ENCODE measurements around the gene PGGHG. TPM values are rescaled to one million over a fixed set of nuclear protein-coding genes. Genes with fewer than 3 reads are reported as not detected.
A peak's percentile ranks its signal among the peaks of the same experiment; 100 is the strongest.

The PGGHG gene
- total and polyA plus RNA-seq, 2 of the 13 experiments (the other 11 are each of a cell fraction or from before 2014, with no cell fraction given) = 5.9 to 14.8 TPM

DNA sequence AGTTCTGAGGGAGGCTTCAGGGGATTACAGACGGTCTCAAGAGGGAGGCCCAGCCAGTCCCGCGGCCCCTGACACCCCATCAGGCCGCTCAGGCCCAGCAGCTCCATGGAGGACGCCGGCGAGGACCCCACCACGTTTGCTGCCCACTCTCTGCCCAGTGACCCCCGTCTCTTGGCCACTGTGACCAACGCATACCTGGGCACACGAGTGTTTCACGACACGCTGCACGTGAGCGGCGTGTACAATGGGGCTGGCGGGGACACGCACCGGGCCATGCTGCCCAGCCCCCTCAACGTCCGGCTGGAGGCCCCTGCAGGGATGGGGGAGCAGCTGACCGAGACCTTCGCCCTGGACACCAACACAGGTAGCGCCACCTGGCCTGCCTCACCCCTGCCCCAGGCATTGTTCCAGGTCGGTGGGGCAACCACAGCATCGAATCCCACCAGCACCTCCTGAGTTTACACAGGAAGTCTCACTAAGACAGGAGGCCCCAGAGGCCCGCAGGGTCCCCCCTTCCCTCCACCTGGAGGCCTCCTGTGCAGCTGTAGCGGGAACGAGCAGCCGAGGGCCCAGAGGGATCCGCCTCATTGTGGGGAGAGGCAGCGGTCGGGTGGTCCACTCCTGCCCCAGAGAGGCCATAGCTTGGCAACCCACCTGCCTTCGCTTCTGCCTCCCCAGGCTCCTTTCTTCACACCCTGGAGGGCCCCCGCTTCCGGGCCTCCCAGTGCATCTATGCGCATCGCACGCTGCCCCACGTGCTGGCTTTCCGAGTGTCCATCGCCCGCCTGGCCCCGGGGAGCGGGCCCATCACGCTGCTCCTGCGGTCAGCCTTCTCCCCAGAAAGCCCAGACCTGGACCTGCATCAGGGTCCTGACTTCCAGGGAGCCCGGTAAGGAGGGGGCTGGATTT is 1.0 kb downstream of the PGGHG start:
- in situ Hi-C loops (cut with HindIII; ENCODE audit: extremely low pct_ligation_motif_present, low pct_unique_long_range_greater_than_20kb) (no loop called here), intact Hi-C loops (cut with micrococcal nuclease; ENCODE audit: unreplicated experiment) (no loop called here)
- DNase-seq (ENCODE audit: low spot score) = no peak
- no peaks in the 10 kb centered on the region for H3K79me2 ChIP-seq (ENCODE audit: insufficient read depth, low read length)
- peaks cover 27% of the 10 kb centered on the region for H3K4me1 ChIP-seq (ENCODE audit: insufficient read depth, low read length)
- TF ChIP-seq ZBTB38 (CRISPR knock-in tag; IDR thresholded peaks at IDR 0.05) (peak; percentile 95), ZFY (CRISPR knock-in tag; IDR thresholded peaks at IDR 0.05) (0 out of 2 replicates have a peak, but pooled peaks have one; percentile 18), ZSCAN25 (CRISPR knock-in tag; IDR thresholded peaks at IDR 0.05) (peak; percentile 98), SOX6 (IDR thresholded peaks at IDR 0.05) (no peak), SOX6 (CRISPR knock-in tag; IDR thresholded peaks at IDR 0.05) (0 out of 2 replicates have a peak, but pooled peaks have one; percentile 28), DNMT1 (CRISPR knock-in tag; IDR thresholded peaks at IDR 0.05) (0 out of 2 replicates have a peak, but pooled peaks have one; percentile 63), ZFAT (CRISPR knock-in tag; conservative IDR thresholded peaks at IDR 0.05) (no peak)
- TF ChIP-seq, protein P1, sequence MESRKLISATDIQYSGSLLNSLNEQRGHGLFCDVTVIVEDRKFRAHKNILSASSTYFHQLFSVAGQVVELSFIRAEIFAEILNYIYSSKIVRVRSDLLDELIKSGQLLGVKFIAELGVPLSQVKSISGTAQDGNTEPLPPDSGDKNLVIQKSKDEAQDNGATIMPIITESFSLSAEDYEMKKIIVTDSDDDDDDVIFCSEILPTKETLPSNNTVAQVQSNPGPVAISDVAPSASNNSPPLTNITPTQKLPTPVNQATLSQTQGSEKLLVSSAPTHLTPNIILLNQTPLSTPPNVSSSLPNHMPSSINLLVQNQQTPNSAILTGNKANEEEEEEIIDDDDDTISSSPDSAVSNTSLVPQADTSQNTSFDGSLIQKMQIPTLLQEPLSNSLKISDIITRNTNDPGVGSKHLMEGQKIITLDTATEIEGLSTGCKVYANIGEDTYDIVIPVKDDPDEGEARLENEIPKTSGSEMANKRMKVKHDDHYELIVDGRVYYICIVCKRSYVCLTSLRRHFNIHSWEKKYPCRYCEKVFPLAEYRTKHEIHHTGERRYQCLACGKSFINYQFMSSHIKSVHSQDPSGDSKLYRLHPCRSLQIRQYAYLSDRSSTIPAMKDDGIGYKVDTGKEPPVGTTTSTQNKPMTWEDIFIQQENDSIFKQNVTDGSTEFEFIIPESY (CRISPR knock-in tag; IDR thresholded peaks at IDR 0.05) = peak; percentile 88
- TF ChIP-seq, protein P2, sequence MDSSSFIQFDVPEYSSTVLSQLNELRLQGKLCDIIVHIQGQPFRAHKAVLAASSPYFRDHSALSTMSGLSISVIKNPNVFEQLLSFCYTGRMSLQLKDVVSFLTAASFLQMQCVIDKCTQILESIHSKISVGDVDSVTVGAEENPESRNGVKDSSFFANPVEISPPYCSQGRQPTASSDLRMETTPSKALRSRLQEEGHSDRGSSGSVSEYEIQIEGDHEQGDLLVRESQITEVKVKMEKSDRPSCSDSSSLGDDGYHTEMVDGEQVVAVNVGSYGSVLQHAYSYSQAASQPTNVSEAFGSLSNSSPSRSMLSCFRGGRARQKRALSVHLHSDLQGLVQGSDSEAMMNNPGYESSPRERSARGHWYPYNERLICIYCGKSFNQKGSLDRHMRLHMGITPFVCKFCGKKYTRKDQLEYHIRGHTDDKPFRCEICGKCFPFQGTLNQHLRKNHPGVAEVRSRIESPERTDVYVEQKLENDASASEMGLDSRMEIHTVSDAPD (CRISPR knock-in tag; IDR thresholded peaks at IDR 0.05) = no peak
- TF ChIP-seq, protein P3, sequence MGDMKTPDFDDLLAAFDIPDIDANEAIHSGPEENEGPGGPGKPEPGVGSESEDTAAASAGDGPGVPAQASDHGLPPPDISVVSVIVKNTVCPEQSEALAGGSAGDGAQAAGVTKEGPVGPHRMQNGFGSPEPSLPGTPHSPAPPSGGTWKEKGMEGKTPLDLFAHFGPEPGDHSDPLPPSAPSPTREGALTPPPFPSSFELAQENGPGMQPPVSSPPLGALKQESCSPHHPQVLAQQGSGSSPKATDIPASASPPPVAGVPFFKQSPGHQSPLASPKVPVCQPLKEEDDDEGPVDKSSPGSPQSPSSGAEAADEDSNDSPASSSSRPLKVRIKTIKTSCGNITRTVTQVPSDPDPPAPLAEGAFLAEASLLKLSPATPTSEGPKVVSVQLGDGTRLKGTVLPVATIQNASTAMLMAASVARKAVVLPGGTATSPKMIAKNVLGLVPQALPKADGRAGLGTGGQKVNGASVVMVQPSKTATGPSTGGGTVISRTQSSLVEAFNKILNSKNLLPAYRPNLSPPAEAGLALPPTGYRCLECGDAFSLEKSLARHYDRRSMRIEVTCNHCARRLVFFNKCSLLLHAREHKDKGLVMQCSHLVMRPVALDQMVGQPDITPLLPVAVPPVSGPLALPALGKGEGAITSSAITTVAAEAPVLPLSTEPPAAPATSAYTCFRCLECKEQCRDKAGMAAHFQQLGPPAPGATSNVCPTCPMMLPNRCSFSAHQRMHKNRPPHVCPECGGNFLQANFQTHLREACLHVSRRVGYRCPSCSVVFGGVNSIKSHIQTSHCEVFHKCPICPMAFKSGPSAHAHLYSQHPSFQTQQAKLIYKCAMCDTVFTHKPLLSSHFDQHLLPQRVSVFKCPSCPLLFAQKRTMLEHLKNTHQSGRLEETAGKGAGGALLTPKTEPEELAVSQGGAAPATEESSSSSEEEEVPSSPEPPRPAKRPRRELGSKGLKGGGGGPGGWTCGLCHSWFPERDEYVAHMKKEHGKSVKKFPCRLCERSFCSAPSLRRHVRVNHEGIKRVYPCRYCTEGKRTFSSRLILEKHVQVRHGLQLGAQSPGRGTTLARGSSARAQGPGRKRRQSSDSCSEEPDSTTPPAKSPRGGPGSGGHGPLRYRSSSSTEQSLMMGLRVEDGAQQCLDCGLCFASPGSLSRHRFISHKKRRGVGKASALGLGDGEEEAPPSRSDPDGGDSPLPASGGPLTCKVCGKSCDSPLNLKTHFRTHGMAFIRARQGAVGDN (CRISPR knock-in tag; IDR thresholded peaks at IDR 0.05) = peak; percentile 42; the same call in 1 of the 2 replicates
- H3K27me3 ChIP-seq (ENCODE audit: control insufficient read depth in 1 of 2, insufficient read depth in 2 of 2, low read length in 2 of 2) = peaks cover 5 to 33% of the 10 kb centered on the region in 2 experiments; a peak in 4 of 5 replicates
- H4K20me1 ChIP-seq (ENCODE audit: insufficient read depth, low read length) = no peaks in the 10 kb centered on the region
- BruUV-seq (replicated peaks) = TSS peak; percentile 62
- peak overlapping the region; percentile 72 for H3K4me2 ChIP-seq (ENCODE audit: low read depth, low read length)
- ChIA-PET CTCF (ENCODE audit: low intra/inter-chr PET ratio, low total read pairs) (no interaction called here), POLR2A (no interaction called here)
- H3K36me3 ChIP-seq (replicated peaks in 1 of 2; ENCODE audit: control insufficient read depth in 1 of 2, insufficient read depth in 2 of 2, low read length in 2 of 2) = 0 out of 5 replicates have a peak, but pooled peaks cover 0 to 2% of the 10 kb centered on the region in 2 experiments
- WGBS (ENCODE audit: low lambda C conversion rate) = 95% methylated on average over 23 of the region's 48 CpGs
- H3K4me3 ChIP-seq (replicated peaks in 1 of 3; ENCODE audit: insufficient read depth in 1 of 3, low read depth in 2 of 3, low read length in 3 of 3) = peak overlapping the region in 2 of 3 experiments; percentile 2 to 57; a peak in 3 of 6 replicates
- no peak for ATAC-seq
- no peak overlapping the region for H3K27ac ChIP-seq (ENCODE audit: extremely low read length, insufficient read depth, low read length)
- FAIRE-seq = no peak
- H3K9me3 ChIP-seq (ENCODE audit: low read length) = no peaks in the 10 kb centered on the region
- peak overlapping the region; percentile 55; the same call in 1 of the 2 replicates for H3K9ac ChIP-seq (ENCODE audit: insufficient read depth, low read depth, low read length)
- H2AFZ ChIP-seq (ENCODE audit: low read length) = no peak overlapping the region
